ENCODE measurements around the gene PACSIN2. TPM values are rescaled to one million over a fixed set of nuclear protein-coding genes. Genes with fewer than 3 reads are reported as not detected.

PACSIN2 gene
- total and polyA plus RNA-seq, 2 of the 13 experiments (the other 11 are each of a cell fraction or from before 2014, with no cell fraction given): 54.1 to 68.8 TPM

DNA sequence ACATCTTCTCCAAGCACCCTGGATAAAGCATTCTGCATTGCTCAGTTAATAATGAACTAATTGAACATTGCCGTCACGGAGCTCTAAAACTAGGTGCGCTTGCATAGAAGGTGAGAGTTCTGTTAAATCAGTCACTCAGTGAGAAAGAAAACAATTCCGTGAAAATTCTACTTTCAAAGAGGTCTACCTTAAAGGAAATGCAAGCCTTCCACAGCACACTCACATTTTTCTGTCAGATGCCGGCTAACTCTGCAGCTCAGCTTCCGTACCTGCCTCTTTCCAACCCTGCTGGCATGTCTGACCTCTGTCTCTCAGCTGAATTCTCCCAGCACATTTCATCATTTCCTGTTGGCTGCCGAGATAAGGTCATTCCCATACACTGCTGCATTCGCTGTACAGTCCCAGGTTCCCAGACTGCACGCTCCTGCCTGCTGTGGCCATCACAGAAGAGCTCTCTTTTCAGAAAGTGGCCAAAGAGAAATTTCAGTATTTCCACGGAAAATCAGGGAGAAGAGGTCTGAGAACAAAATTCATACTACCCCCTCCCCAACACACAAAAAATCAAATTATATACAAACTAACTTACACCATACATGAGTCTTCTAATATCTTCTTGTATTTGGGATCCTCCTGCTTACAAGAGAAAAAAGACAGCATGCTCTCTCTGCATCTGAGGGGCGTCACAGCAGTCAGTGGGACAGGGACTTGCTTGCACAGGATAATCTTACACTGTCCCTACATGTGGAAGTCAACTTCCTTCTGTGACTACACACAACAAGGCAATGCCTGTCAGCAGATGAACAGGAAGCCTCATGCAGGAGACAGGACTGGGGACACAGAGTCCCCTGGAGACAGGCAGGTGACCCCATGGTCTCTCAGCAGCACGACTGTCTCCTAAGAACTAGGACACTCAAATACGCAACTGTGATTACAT is 55.1 kb downstream of the PACSIN2 start (continued):
- TF ChIP-seq GABPB1 (CRISPR knock-in tag; IDR thresholded peaks at IDR 0.05): peak; percentile 92
- TF ChIP-seq ZBTB8A (CRISPR knock-in tag; IDR thresholded peaks at IDR 0.05; ENCODE audit: borderline replicate concordance, low read depth): no peak
- TF ChIP-seq POLR2G (IDR thresholded peaks at IDR 0.05; ENCODE audit: low read depth, low read length): peak; percentile 84
- TF ChIP-seq MIER2 (CRISPR knock-in tag; IDR thresholded peaks at IDR 0.05): peak; percentile 59; the same call in 1 of the 2 replicates
- TF ChIP-seq, protein P1, sequence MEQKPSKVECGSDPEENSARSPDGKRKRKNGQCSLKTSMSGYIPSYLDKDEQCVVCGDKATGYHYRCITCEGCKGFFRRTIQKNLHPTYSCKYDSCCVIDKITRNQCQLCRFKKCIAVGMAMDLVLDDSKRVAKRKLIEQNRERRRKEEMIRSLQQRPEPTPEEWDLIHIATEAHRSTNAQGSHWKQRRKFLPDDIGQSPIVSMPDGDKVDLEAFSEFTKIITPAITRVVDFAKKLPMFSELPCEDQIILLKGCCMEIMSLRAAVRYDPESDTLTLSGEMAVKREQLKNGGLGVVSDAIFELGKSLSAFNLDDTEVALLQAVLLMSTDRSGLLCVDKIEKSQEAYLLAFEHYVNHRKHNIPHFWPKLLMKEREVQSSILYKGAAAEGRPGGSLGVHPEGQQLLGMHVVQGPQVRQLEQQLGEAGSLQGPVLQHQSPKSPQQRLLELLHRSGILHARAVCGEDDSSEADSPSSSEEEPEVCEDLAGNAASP (CRISPR knock-in tag; IDR thresholded peaks at IDR 0.05; ENCODE audit: borderline replicate concordance): peak; percentile 88
- TF ChIP-seq, protein P2, sequence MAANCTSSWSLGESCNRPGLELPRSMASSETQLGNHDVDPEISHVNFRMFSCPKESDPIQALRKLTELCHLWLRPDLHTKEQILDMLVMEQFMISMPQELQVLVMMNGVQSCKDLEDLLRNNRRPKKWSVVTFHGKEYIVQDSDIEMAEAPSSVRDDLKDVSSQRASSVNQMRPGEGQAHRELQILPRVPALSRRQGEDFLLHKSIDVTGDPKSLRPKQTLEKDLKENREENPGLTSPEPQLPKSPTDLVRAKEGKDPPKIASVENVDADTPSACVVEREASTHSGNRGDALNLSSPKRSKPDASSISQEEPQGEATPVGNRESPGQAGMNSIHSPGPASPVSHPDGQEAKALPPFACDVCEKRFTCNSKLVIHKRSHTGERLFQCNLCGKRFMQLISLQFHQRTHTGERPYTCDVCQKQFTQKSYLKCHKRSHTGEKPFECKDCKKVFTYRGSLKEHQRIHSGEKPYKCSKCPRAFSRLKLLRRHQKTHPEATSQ (CRISPR knock-in tag; IDR thresholded peaks at IDR 0.05; ENCODE audit: borderline replicate concordance): no peak
- TF ChIP-seq, protein P3, sequence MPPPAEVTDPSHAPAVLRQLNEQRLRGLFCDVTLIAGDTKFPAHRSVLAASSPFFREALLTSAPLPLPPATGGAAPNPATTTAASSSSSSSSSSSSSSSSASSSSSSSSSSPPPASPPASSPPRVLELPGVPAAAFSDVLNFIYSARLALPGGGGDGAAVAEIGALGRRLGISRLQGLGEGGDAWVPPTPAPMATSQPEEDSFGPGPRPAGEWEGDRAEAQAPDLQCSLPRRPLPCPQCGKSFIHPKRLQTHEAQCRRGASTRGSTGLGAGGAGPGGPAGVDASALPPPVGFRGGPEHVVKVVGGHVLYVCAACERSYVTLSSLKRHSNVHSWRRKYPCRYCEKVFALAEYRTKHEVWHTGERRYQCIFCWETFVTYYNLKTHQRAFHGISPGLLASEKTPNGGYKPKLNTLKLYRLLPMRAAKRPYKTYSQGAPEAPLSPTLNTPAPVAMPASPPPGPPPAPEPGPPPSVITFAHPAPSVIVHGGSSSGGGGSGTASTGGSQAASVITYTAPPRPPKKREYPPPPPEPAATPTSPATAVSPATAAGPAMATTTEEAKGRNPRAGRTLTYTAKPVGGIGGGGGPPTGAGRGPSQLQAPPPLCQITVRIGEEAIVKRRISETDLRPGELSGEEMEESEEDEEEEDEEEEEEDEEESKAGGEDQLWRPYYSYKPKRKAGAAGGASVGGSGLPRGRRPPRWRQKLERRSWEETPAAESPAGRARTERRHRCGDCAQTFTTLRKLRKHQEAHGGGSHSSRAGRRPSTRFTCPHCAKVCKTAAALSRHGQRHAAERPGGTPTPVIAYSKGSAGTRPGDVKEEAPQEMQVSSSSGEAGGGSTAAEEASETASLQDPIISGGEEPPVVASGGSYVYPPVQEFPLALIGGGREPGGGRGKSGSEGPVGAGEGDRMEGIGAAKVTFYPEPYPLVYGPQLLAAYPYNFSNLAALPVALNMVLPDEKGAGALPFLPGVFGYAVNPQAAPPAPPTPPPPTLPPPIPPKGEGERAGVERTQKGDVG (CRISPR knock-in tag; IDR thresholded peaks at IDR 0.05; ENCODE audit: borderline replicate concordance): peak; percentile 79; the same call in 1 of the 2 replicates
- TF ChIP-seq ZSCAN22 (CRISPR knock-in tag; IDR thresholded peaks at IDR 0.05): no peak
- no peak for TF ChIP-seq FOXM1 (CRISPR knock-in tag; IDR thresholded peaks at IDR 0.05)
- 0 out of 2 replicates have a peak, but pooled peaks have one; percentile 44 for TF ChIP-seq ZSCAN29 (CRISPR knock-in tag; conservative IDR thresholded peaks at IDR 0.05)
- TF ChIP-seq, protein P4, sequence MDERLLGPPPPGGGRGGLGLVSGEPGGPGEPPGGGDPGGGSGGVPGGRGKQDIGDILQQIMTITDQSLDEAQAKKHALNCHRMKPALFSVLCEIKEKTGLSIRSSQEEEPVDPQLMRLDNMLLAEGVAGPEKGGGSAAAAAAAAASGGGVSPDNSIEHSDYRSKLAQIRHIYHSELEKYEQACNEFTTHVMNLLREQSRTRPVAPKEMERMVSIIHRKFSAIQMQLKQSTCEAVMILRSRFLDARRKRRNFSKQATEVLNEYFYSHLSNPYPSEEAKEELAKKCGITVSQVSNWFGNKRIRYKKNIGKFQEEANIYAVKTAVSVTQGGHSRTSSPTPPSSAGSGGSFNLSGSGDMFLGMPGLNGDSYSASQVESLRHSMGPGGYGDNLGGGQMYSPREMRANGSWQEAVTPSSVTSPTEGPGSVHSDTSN (CRISPR knock-in tag; IDR thresholded peaks at IDR 0.05): no peak
- peak; percentile 64 to 76; a peak in 2 of 4 replicates for TF ChIP-seq EP300 (IDR thresholded peaks at IDR 0.05; ENCODE audit: low read depth in 2 of 2, low read length in 2 of 2)
- peak; percentile 71; the same call in 1 of the 2 replicates for TF ChIP-seq EP300 (CRISPR knock-in tag; IDR thresholded peaks at IDR 0.05; ENCODE audit: borderline replicate concordance)
- TF ChIP-seq STAT5B (CRISPR knock-in tag; IDR thresholded peaks at IDR 0.05): no peak
- TF ChIP-seq MEF2D (CRISPR knock-in tag; IDR thresholded peaks at IDR 0.05): no peak
- no peak for TF ChIP-seq ZNF160 (CRISPR knock-in tag; IDR thresholded peaks at IDR 0.05)
- TF ChIP-seq, protein P5, sequence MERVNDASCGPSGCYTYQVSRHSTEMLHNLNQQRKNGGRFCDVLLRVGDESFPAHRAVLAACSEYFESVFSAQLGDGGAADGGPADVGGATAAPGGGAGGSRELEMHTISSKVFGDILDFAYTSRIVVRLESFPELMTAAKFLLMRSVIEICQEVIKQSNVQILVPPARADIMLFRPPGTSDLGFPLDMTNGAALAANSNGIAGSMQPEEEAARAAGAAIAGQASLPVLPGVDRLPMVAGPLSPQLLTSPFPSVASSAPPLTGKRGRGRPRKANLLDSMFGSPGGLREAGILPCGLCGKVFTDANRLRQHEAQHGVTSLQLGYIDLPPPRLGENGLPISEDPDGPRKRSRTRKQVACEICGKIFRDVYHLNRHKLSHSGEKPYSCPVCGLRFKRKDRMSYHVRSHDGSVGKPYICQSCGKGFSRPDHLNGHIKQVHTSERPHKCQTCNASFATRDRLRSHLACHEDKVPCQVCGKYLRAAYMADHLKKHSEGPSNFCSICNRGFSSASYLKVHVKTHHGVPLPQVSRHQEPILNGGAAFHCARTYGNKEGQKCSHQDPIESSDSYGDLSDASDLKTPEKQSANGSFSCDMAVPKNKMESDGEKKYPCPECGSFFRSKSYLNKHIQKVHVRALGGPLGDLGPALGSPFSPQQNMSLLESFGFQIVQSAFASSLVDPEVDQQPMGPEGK (CRISPR knock-in tag; IDR thresholded peaks at IDR 0.05): peak; percentile 53; the same call in 1 of the 2 replicates
- TF ChIP-seq, protein P6, sequence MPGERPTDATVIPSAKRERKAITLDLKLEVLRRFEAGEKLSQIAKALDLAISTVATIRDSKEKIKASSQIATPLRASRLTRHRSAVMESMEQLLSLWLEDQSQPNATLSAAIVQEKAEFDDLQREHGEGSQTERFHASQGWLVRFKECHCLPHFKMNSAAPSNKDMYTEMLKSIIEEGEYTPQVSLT (CRISPR knock-in tag; IDR thresholded peaks at IDR 0.05; ENCODE audit: borderline replicate concordance, low read depth): no peak
